ENCODE results near the gene HBEGF.

The HBEGF gene

DNA sequence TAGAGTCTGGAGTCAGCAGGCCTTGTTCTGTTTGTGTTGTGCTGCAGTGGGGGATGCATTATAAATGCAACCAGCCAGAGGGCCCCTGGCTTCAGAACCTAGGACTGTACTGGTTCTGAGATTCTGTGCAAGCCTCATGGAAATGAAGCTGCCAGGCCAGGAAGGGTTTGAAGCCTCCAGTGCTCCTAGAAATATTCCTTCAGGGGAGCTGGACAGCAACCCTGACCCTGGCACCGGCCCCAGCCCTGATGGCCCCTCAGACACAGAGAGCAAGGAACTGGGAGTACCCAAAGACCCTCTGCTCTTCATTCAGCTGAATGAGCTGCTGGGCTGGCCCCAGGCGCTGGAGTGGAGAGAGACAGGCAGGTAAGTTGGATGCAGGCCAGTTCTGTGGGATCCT, 13.7 kb upstream of the HBEGF start, which contains the start of gene SLC4A9:
Gene SLC4A9 (plus strand): TSS at position 94 of the 400 bp plus-strand sequence. CDS start 43 bp downstream, at position 137.
- H3K4me1 ChIP-seq (ENCODE audit: control insufficient read depth, insufficient read depth, low read length) = peaks cover 14% of the 10 kb centered on the region
- H3K9ac ChIP-seq (ENCODE audit: low read length) = no peak within 1 kb of the TSS
- no peaks in the 10 kb centered on the region for H3K9me3 ChIP-seq (ENCODE audit: control insufficient read depth, insufficient read depth, low read depth, low read length)
- H3K27ac ChIP-seq (ENCODE audit: low read depth, low read length) = no peak within 1 kb of the TSS
- H3K4me3 ChIP-seq (ENCODE audit: low read depth, low read length) = no peak within 1 kb of the TSS
- peaks cover 10% of the 10 kb centered on the region for H3K27me3 ChIP-seq (ENCODE audit: control insufficient read depth, insufficient read depth, low read length)
- H3K36me3 ChIP-seq (ENCODE audit: control insufficient read depth, insufficient read depth, low read length) = no peaks in the 10 kb centered on the region

DNA sequence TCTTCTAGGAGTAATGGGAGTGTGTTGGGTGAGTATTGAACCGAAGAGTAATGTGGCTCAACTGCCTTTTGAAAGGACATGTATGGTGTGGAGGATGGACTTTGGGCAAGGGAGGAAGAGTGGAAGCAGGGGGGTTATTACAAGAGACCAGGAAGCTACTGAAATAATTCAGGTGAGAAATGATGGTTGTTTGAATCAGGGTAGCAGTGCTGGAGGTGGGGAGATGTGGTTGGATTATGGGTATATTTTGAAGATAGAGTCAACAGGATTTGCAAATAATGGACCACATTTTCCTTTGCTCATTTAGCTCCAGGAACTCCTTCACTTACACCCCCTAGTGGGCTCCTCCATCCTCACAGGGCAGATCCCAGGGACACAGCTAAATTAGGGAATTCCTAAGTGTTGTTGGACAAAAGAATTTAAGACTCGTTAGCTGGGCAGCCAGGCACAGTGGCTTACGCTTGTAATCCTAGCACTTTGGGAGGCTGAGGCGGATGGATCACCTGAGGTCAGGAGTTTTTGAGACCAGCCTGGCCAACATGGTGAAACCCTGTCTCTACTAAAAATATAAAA, 12.4 kb upstream of the HBEGF start:
- Histone ChIP-seq H3K27me3 (ENCODE audit: control insufficient read depth, insufficient read depth, low read length) (peaks cover 5% of the 10 kb centered on the region), H3K36me3 (ENCODE audit: control insufficient read depth, insufficient read depth, low read length) (no peaks in the 10 kb centered on the region), H3K4me1 (ENCODE audit: control insufficient read depth, insufficient read depth, low read length) (peaks cover 14% of the 10 kb centered on the region), H3K9me3 (ENCODE audit: control insufficient read depth, insufficient read depth, low read depth, low read length) (no peaks in the 10 kb centered on the region), H3K9ac (ENCODE audit: low read length) (no peak overlapping the region), H3K4me3 (ENCODE audit: low read depth, low read length) (no peak overlapping the region), H3K27ac (ENCODE audit: low read depth, low read length) (no peak overlapping the region)

DNA sequence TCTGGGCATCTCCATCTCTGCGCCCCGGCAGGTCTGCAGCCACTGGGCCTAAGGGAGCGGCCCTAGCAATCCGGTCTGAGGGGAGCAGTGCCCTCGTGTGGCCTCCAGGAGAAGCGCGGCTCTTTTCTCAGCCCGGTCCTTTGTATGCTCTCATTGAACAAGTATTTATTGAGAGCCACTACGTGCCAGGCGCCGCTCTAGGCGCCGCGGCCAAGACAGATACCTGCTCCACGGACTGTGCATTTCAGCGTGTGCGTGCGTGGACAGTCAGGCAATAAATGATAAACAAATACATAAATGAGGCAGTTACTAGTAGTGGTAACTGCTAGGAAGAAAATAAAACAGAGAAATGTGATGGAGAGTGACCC, 11.3 kb upstream of the HBEGF start:
- Histone ChIP-seq H3K27ac (ENCODE audit: low read depth, low read length) (no peak overlapping the region), H3K4me1 (ENCODE audit: control insufficient read depth, insufficient read depth, low read length) (peaks cover 9% of the 10 kb centered on the region), H3K27me3 (ENCODE audit: control insufficient read depth, insufficient read depth, low read length) (no peaks in the 10 kb centered on the region), H3K9ac (ENCODE audit: low read length) (no peak overlapping the region), H3K36me3 (ENCODE audit: control insufficient read depth, insufficient read depth, low read length) (no peaks in the 10 kb centered on the region), H3K4me3 (ENCODE audit: low read depth, low read length) (peak overlapping the region; percentile 20; the same call in 1 of the 2 replicates), H3K9me3 (ENCODE audit: control insufficient read depth, insufficient read depth, low read depth, low read length) (no peaks in the 10 kb centered on the region)

DNA sequence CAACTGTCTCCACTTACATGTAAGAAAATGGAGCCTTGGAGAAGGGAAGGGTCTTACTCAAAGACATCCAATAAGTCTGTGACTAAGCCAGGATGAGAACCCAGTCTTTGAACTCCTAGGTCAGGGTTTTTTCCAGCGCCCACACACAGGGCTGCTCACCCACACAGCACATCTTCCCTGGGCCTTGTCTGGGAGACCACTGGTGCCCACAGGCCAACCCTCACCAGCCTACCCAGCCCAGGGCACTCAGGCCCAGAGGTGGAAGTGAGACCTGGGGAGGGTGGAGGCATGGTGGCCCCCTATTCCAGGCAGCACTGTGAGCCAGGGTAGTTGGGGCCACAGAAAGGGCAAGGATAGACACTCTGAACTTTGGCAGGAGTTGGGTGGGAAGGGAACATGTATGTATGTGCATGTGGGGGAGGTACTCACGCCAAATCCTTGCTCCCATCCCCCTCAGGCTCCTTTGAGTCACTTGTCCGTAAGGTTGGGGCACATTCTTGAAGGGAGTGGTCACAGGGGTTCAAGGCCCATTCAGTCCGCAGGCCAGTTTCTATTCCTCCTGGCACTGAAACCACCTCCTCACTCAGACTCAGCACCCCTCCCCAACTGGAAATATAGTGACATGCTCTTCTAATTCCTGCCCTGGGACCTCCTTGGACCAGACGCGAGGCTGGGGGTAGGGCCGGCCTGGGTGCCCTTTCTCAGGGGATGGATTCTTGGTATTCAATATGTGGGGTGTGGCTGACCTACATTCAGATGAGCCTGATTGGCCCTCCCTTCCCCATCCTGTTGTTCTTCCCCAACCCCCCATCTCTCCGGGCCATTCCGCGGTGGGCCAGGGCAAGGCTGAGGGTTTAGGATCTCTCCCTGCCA, 10.7 kb upstream of the HBEGF start:
- H3K27me3 ChIP-seq (ENCODE audit: control insufficient read depth, insufficient read depth, low read length) = no peaks in the 10 kb centered on the region
- H3K27ac ChIP-seq (ENCODE audit: low read depth, low read length) = no peak overlapping the region
- no peaks in the 10 kb centered on the region for H3K9me3 ChIP-seq (ENCODE audit: control insufficient read depth, insufficient read depth, low read depth, low read length)
- no peak overlapping the region for H3K9ac ChIP-seq (ENCODE audit: low read length)
- no peaks in the 10 kb centered on the region for H3K36me3 ChIP-seq (ENCODE audit: control insufficient read depth, insufficient read depth, low read length)
- H3K4me3 ChIP-seq (ENCODE audit: low read depth, low read length) = no peak overlapping the region
- H3K4me1 ChIP-seq (ENCODE audit: control insufficient read depth, insufficient read depth, low read length) = peaks cover 9% of the 10 kb centered on the region

DNA sequence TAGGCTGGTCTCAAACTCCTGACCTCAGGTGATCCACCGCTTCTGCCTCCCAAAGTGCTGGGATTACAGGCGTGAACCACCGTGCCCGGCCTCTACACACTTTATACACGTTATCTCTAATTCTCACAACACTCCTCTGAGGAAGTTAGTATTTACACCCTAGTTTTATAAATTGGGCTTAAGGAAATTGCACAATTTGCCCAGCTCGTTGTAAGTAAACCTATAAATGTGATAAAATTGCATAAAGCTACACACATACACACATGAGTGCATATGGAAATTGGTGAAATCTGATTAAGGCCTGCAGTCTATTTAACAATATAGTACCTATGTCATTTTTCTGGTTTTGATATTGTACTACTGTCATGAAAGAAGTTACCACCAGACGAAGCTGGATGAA, 9.1 kb upstream of the HBEGF start:
- no peaks in the 10 kb centered on the region for H3K36me3 ChIP-seq (ENCODE audit: control insufficient read depth, insufficient read depth, low read length)
- H3K4me3 ChIP-seq (ENCODE audit: low read depth, low read length) = no peak overlapping the region
- no peak overlapping the region for H3K9ac ChIP-seq (ENCODE audit: low read length)
- H3K9me3 ChIP-seq (ENCODE audit: control insufficient read depth, insufficient read depth, low read depth, low read length) = no peaks in the 10 kb centered on the region
- H3K27ac ChIP-seq (ENCODE audit: low read depth, low read length) = no peak overlapping the region
- H3K4me1 ChIP-seq (ENCODE audit: control insufficient read depth, insufficient read depth, low read length) = peaks cover 9% of the 10 kb centered on the region
- H3K27me3 ChIP-seq (ENCODE audit: control insufficient read depth, insufficient read depth, low read length) = no peaks in the 10 kb centered on the region

DNA sequence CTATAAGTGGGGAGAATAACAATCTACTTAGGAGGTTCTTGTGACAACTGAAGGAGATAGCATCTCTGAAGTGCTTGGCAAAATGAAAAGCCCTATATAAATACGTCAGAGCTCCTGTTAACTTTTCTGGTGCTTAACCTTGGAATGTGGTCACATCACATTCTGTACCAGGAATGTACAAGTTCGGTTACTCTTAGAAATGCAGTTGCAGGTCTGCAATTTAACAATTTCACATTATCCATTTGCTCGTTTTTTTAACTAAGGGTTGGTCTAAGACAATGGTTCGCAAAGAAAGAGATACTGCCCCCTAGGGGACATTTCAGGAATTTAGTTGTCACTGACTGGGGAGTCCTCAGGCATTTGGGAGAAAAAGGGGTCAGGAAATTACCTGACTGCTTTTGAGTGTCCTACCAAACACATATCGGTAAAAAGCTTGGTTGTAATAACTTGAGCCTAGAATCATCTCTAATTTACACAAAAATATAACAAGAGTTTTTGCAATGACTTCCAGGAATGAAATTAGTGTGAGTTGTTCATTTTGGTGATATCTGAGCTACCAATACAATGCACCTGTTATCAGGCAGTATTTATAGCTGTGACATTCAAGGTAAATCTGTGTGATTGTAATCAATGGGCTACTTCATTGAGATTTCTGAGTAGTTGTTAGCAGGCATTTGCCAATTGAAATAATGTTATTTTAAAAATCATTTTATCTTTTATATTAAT, 5.4 kb upstream of the HBEGF start:
- H3K36me3 ChIP-seq (ENCODE audit: control insufficient read depth, insufficient read depth, low read length) = no peaks in the 10 kb centered on the region
- H3K9ac ChIP-seq (ENCODE audit: low read length) = no peak overlapping the region
- 0 out of 2 replicates have a peak, but pooled peaks cover 4% of the 10 kb centered on the region for H3K4me1 ChIP-seq (ENCODE audit: control insufficient read depth, insufficient read depth, low read length)
- no peaks in the 10 kb centered on the region for H3K9me3 ChIP-seq (ENCODE audit: control insufficient read depth, insufficient read depth, low read depth, low read length)
- no peaks in the 10 kb centered on the region for H3K27me3 ChIP-seq (ENCODE audit: control insufficient read depth, insufficient read depth, low read length)
- H3K27ac ChIP-seq (ENCODE audit: low read depth, low read length) = no peak overlapping the region
- H3K4me3 ChIP-seq (ENCODE audit: low read depth, low read length) = no peak overlapping the region

DNA sequence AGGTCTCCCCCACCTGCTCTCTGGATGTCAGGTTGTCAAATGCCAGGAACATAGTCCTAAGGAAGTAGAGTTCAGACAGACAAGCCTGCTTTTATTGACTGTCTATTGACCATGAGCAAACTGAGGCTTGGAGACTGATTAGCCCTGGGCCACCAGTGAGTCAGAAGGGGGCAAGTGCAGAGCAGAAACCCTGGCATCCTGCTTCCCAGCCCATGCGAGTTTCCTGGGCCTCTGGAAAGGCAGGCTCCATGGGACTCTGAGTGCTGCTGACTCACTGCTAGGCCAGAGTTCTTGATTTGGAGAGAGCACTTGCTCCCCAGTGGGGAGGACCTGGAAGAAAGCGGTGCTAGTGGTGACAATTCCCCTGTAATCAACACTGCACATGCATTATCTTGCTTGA, 2.8 kb upstream of the HBEGF start:
- Histone ChIP-seq H3K4me1 (ENCODE audit: control insufficient read depth, insufficient read depth, low read length) (peaks cover 15% of the 10 kb centered on the region), H3K27ac (ENCODE audit: low read depth, low read length) (no peak overlapping the region)

DNA sequence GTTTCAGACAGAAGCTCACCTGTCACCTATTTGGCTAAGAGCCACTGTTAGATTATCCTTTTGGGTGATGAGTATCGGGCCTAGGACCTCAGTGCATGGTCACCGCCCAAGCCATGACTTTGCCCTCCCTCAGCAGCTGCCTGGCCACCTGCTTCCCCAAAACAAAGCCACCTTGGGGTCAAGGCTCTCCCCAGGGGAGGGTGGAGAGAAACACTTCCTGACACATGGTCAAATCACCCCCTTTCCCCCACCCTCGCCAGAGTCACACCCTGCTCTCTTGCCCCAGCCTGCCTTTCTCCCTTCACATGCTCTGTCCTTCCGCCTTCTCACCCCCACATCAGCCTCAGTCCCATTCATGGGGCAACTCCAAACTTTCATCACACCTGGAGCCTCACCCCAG, 1.7 kb upstream of the HBEGF start:
- Histone ChIP-seq H3K36me3 (ENCODE audit: control insufficient read depth, insufficient read depth, low read length) (no peaks in the 10 kb centered on the region), H3K4me1 (ENCODE audit: control insufficient read depth, insufficient read depth, low read length) (peaks cover 15% of the 10 kb centered on the region), H3K27ac (ENCODE audit: low read depth, low read length) (no peak overlapping the region), H3K9me3 (ENCODE audit: control insufficient read depth, insufficient read depth, low read depth, low read length) (no peaks in the 10 kb centered on the region), H3K4me3 (ENCODE audit: low read depth, low read length) (no peak overlapping the region), H3K9ac (ENCODE audit: low read length) (no peak overlapping the region), H3K27me3 (ENCODE audit: control insufficient read depth, insufficient read depth, low read length) (peaks cover 13% of the 10 kb centered on the region)

More for the DNA sequence above, 2.8 kb upstream of the HBEGF start:
- no peaks in the 10 kb centered on the region for H3K9me3 ChIP-seq (ENCODE audit: control insufficient read depth, insufficient read depth, low read depth, low read length)
- H3K27me3 ChIP-seq (ENCODE audit: control insufficient read depth, insufficient read depth, low read length) = peaks cover 13% of the 10 kb centered on the region
- H3K9ac ChIP-seq (ENCODE audit: low read length) = no peak overlapping the region
- H3K36me3 ChIP-seq (ENCODE audit: control insufficient read depth, insufficient read depth, low read length) = no peaks in the 10 kb centered on the region
- no peak overlapping the region for H3K4me3 ChIP-seq (ENCODE audit: low read depth, low read length)

DNA sequence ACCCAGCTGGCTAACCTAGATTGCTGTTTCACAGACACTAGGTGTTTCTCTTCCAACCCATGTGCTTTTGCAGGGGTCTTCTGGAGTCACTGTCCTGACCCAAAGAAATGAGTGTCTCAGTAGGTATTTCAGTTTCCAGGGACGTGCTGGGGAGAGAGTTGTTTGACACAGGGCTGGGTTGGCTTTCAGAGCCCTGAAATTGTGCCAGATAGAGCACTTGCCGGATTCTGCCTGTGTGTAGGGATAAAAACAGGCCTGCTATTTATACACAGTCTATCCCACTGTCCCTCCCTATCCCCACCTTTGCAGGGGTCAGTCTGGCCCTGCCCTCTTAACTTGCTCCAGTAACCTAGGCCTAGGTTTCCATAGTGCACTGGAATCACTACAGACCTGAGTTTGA, 957 bp upstream of the HBEGF start:
- no peak overlapping the region for H3K27ac ChIP-seq (ENCODE audit: low read depth, low read length)
- H3K9ac ChIP-seq (ENCODE audit: low read length) = no peak overlapping the region
- H3K4me3 ChIP-seq (ENCODE audit: low read depth, low read length) = no peak overlapping the region
- H3K27me3 ChIP-seq (ENCODE audit: control insufficient read depth, insufficient read depth, low read length) = peaks cover 13% of the 10 kb centered on the region
- H3K4me1 ChIP-seq (ENCODE audit: control insufficient read depth, insufficient read depth, low read length) = peaks cover 15% of the 10 kb centered on the region
- H3K36me3 ChIP-seq (ENCODE audit: control insufficient read depth, insufficient read depth, low read length) = no peaks in the 10 kb centered on the region
- no peaks in the 10 kb centered on the region for H3K9me3 ChIP-seq (ENCODE audit: control insufficient read depth, insufficient read depth, low read depth, low read length)

DNA sequence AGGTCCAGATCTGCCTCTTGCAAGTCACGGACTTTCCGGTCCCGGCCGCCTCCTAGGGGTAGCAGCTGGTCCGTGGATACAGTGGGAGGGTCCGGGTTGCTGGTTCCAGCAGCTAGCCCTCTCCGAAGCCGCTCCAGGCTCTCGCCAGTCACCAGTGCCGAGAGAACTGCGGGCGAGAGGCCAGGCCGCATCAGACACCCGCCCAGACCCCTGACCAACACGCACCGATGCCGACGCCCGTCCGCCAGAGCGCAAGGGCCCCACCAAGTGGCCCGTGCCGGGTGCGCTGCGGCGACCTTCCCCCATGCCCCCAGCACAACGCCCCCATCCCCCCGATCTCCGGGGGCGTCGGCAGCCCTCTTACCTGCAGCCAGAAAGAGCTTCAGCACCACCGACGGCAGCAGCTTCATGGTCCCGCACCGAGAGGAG, 470 bp downstream of the HBEGF start:
- Histone ChIP-seq H3K27me3 (ENCODE audit: control insufficient read depth, insufficient read depth, low read length) (peaks cover 13% of the 10 kb centered on the region), H3K27ac (ENCODE audit: low read depth, low read length) (no peak overlapping the region), H3K4me3 (ENCODE audit: low read depth, low read length) (peak overlapping the region; percentile 78), H3K4me1 (ENCODE audit: control insufficient read depth, insufficient read depth, low read length) (peaks cover 15% of the 10 kb centered on the region), H3K36me3 (ENCODE audit: control insufficient read depth, insufficient read depth, low read length) (no peaks in the 10 kb centered on the region), H3K9me3 (ENCODE audit: control insufficient read depth, insufficient read depth, low read depth, low read length) (no peaks in the 10 kb centered on the region), H3K9ac (ENCODE audit: low read length) (peak overlapping the region; percentile 45)
